ENCODE results near the gene CISTR.

Gene CISTR

DNA sequence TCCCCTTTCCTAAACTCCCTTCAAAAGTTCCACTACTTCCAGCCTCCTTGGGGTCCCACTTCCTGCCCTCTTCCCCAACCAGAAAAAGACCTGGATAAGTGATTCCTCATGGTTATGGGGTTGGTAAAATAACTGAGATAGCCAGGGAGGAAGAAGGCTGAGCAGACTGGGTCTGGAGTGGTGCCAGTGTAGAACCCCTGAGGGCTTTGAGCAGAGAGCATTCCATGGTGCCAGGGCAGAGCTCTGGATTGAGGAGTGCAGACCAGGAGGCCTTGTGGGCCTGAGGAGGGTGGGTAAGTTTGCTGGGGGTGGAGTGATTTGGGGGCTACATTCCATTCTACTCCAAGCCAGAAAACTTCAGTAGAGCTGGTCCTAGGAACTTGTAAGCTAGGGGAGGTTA, 9.5 kb upstream of the CISTR start:
- no peak for DNase-seq

DNA sequence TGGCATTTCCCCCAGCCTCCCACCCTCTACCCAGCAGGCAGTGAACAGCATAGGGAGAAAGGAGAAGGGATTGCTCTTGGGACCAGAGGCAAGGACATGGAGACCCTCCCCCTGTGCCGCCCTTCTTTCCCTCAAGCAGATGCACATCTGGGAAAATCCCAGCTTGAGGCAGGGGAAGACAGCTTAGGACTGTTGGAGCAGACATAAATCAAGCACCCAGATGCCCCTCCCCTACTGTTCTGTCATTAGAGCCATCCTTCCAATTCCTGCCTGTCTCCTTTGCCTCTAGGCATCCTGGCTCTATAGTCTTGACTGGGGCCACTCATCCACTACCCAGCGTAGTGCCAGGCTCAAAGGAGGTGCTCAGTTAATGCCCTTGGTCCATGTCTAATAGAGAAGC, 7.5 kb upstream of the CISTR start:
- no peak for DNase-seq

DNA sequence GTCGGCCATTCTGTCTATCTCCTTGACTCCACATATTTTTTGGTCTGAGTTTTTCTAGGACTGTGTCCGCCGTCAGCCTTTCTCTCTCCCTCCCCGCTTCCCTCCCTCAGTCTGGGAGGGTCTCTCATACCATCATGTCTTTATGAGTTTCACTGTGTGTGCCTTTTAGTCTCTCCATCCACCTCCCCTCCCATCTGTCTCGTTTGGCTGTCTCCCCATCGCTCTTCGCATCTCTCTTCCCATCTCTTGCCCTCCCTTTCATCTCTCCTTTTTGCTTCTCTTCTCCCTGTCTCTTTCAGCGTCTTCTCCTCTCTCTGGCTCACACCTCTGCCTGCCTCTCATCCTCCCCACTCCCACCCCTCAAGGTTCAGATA, 6.9 kb upstream of the CISTR start:
- DNase-seq = no peak

DNA sequence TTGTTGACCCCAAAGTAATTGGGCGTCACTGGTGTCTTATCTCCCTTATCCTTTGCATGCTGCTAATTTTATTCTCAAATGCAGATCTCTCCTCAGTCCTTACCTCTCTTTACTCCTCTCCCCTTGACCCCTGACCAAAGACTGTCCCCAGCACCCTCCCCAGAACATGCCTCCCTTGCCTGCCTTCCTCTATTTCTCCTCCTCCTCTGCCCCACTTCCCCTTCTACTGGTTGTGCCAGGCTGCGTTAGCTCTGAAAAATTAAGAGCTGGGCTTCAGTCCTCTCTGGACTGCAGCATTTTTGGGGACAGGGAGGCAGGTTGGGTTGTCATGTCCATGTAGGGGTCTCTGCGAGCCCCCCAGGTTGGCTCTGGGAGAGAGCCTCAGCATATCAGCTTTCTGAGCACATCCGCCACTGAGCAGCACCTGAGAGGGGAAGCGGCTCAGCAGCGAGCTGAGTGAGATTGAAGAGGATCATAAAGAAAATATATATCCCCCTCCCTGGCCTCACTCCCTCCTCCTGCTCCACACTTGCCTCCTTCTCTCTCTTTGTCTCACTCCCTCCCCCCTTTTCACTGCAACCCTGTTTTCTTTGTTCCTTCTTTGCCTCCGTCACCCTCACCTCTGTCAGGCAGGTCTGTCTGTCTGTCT, 6.4 kb upstream of the CISTR start:
- DNase-seq = no peak

DNA sequence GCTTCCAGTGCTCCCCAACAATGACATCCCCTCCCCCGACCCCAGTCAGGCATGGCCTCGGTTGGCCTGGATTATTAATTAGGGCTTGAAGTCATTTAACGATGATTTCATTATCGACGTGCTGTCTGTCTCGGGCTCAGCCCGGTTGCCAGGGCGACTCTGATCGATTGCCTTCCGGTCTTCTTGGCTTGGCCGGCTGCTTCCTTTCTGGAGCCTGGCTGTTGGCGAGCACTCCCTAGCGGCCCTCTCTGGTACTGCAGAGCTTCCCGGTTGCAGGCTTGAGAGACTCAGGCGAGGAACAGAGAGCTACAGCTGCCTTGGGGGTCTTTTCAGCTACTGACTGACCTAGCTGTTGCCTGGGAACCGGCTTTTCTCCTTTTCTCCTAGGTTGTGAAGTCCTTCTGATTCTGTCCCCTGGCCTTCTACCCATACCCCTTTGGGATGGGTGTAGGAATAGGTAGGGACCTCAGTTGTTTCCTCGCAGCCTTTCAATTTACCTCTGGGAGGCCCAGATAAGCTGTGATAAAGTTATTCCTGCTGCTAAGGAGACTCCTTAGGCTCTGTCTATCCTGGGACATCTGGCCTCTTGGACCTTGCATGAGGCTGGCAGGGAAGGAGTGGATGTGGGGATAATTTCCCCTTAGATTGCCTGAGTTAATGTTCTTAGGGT, 5.5 kb upstream of the CISTR start:
- DNase-seq = peak; percentile 84

DNA sequence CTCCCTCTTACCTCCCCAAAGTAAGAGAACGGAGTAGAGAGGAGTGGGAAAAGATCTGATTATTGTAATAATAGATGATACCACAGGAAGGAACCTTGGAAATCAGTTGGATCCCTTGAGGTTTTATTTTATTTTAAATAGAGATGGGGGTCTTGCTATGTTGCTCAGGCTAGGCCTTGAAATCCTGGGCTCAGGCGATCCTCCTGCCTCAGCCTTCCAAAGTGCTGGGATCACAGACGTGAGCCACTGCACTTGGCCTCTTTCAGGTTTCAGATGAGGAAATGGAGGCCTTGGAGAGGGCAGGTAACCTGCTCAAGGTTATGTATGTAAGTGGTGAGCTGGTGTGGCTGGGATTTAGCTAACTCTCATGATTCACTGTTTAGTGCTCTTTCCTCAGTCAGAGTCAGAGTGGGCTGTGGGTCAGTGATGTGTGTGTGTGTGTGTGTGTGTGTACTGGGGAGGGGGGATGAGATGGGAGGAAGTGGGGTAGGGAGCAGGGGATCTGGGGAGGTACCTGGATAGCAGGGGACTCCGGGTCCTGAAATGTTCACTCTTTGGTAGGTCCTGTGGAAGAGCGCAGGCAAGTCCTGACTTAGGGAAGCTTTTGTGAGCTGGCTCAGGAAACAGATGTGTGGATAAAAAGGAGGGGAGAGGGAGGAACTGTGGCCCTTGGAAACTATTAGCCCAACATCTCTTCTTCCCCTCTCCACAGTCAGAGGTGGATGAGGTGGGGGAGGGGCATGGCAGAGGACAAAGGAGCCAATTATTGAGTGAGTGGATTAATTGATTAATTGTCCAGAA, 4.7 kb upstream of the CISTR start:
- no peak for DNase-seq

DNA sequence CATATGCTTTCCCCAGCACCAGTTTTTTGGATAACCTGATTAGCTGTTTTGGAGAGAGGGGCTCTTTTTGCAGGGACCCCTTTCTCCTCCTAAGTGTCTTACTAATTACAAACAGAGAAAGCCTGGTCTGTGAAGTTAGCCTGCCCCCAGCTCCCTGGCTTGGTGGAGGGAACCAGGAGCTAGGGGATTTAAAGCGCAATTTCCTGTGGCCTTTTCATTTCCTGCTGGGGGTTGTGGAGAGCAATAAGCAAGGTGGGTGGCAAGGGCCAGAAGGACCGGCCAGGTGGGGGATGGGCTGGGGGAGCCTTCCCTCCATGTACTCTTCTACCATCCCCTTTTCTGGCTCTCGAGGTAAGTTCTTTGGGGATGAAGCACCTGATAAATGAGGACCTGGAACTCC, 4.1 kb upstream of the CISTR start:
- no peak for DNase-seq

DNA sequence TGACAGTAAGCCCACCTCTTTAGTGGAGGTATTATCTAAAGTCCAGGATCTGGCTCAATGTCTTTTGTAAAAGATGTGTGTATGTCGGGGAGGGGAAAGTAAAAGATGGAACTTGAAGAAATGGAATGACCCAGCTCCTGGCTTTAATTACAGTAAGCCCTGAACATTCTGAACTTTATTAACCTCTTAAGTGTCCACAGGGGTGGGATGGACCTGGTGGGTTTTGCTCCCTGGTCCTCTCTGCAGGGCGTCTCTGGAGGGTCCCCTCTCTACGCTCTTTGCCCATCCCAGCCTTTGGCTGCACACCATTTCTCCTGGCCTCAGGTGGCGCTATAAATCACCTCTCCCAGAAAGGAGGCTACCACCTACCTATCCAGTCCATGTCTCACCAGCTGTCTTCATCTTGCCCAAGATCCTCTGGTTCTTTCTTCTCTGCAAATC, 3.7 kb upstream of the CISTR start:
- DNase-seq = no peak

DNA sequence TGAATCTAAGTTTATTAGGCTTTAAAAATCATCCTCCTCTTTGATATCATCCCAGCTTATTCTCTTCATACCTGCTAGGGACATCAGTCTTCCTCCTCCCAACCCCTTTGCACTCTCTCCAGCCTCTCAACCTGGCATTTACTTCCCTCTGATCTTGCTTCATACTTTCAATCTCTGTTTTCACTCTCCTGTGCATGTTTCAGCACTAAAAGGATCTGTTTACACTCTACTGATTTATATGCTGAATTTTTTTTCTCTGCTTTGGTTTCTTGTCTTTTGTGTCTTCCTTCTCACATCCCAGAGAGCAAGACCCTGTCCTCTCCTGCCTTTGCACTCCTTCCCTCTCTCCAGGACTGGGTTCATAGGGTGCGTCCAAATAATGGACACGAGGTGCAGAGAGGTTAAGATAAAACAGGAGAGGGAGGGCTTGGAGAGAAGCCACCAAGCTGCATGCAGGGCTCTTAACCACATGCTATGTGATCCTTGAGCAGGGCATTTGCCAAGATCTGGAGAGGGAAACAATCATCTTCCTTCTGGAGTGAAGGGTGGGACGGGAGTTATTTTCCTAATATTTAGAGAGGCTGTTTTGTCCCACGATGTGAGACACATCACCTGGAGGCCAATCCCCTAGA, 3.0 kb upstream of the CISTR start:
- DNase-seq = no peak

DNA sequence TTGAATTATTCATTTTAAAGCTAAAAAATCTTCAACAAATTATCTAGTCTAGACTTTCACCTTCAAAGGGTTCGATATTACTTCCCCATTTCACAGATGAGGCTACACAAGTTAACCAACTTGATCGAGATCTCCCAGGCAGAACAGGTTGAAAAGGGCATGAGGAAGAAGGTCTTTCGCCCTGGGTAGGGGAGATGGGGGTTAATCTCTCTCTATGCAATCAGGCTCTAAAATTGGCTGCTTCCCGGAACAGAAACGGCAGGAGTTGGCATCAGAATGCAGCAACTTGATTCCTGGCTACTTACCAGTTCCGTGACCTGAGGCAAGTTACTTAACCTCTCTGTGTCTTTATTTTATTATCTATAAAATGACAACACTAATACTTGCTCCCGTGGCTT, 2.4 kb upstream of the CISTR start:
- no peak for DNase-seq

DNA sequence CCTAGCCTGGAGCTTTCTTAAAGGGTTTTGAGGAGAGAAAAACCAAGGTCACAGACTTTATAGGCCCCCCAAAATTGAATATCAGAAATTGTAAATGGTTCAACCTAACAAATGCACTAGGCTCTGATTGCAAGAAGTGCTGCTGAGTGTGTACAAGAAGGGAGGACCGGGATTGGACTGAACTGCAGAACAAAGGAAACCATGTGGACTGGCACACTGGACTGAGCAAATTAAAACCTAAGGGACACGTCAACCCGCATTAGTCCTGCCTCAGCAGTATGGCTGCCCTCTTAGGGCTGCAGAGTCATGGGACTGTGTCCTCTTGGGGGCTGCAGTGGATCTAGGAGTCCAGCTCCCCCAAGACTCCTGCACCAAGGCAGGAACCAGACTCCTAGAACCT, 842 bp upstream of the CISTR start:
- DNase-seq = no peak

DNA sequence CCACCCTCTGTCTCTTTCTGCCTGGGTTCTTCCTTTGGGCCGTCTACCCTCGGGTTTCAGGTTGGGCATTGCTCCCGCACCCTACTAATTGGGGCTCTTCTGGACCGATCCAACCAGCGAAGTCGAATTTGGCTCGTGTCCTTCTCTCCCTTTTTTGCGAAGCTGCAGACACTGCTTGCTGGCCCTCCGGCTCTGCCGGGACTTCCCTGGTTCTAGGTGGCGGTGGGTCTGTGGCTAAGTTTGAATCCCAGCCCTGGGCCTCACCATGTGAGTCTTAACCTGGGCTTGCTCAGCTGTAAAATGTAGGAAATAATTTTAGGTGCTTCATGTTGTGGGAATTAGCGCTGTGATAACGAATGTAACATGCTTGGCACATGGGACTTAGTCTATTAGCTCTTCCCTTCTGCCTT, 418 bp upstream of the CISTR start:
- DNase-seq = no peak

DNA sequence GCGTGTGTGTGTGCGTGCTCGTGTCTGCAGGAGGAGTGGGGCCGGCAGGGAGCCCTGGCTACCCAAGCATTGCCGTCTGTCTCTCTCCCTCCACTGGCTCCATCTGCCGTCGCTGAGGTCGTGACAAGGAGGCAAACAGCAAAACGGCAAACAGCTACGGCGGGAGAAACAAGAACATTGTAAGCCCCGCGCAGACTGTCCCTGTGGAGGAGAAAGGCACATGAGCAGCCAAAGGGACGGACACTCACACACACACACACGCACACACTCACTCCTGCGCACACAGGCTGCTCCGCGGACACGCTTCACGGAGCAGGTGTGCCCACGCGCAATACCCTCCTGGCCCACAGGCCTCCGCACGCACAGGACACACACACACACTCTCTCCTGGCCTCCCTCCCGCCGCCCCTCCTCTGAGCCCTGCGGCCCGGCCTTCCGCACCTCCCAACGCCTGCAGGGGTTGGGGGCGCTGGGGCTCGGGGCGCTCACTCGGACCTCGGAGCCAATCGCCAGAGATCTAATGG, 905 bp downstream of the CISTR start:
- DNase-seq = no peak

DNA sequence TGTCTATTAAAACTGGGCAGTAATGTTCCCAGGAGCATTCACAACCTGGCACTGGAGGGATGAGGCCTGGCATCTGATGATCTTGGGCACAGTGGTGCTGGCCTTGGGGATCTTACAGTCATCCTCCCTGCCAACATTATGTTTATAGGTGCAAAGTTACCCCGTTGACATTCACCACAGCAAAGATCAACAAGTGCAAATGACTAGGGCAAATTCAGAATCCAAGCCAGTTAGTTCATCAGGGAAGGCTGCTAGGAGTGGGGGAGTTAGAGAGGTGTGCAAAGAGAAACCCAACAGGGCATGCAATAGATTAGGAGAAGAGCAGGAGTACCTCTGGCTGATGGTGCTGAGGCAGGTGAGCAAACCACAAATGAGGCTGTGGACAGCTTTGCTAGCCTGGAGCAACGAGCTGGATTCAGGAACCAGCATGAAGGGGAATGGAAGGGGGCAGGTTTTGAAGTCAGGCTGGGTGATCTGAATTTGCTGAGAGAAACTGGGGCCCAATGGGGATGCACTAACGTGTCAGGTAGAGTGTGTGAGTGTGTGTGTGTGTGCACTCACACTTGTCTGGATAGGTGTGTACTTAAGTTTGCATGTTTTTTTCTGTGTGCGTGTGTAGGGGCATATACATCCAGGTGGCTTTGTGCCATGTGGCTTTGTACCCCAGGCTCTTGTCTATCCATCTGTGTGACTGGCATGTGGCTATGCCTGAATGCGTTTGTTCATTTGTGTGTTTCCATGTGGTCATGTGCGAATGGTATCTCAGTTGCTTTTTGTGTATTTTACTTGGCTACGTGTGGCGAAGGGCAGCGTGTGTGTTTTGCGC, 1.6 kb downstream of the CISTR start:
- DNase-seq = no peak

DNA sequence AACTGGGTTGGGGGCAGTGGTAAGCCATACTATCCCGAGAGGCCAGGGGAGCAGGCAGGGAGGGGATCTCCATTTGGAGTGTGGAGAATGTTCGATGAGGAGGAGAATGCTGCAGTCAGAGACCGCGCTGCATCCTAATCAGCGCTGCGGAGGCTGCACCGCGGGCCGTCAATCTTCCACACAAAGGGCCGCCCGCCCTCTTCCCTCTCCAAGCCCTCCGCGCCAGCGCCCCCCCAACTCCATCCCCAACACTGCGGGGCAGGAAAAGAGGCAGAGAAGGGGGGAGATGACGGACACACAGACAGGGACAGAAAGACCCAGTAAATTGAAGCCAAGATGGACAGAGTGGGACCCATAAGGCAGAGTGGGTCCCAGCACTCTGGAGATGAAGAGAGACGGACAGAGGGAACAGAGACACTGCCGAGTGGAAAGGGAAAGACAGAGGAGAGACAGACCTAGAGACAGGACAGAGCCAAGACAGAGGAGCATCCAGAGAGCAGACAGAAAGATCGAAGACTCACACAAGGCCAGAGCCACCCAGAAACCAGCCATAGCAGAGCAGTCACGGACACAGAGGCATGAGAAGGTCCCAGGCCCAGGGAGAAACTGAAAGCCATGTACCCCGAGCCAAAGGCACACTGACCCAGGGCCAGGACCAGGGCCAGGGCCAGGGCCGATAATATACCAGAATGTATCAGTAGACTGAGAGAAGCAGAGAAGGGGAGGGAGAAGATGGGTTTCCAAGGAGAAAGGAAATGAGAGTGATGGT, 3.5 kb downstream of the CISTR start:
- no peak for DNase-seq

DNA sequence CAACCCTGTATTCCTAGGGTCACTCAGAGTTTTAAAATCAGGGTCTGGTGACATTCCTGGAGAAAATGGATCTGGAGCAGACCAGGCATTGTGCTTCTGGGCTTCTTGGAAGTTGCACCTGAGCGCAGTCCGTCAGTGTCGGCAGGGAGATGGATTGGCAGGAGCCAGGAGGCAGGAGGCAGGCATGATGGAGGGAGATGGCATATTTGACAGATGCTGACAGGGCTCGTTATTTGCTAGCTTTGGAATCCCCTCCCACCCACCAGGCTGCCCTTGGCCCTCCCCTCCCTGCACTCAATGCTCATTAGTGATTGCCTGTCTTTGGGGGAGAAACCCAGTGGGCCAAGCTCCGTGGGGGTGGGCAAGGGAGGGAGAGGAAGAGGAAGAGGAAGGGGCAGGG, 4.7 kb downstream of the CISTR start:
- DNase-seq = no peak

DNA sequence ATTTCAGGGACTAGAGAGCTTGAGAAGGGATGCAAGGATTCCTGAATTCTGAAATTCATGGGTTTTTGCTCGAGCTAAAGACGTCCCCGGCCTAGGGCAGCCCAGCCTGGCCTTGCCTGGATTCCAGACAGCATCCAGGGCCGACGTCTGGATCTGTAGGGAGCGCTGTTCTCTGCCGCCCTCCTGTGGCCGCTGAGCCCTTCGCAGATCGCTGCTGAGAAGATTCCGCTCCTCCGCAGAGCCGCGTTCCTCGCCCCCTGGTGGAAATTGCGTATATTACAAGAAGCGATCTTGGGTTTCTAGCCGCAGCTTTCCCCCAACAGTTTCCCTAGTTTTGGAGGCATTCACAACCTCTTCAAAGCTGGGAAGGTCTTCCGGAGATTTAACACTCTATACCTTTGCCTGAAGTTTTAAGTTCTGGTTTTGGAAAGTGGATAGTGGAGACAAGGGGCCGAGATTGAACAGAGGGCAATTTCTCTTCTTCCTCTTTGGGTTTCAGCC, 5.1 kb downstream of the CISTR start:
- DNase-seq = peak; percentile 88

DNA sequence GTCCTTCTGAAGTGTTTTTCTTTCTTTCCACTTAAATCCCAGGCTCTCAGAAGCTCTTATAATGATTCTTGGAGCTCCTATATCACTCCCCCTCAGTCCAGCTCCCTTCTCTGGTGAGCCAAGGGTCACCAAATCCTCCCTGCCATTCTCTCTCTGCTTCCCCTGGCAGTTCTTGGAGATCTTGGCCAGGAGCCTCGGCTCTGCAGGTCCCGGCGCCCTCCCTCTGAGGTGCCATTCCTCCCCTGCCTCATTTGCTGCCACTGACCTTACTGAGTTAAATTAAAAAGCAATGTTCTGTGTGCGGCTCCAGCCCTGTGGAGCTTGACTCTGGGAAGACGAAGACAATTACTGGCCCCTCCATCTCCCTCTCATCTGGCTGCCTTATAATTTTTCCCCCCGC, 7.0 kb downstream of the CISTR start:
- no peak for DNase-seq

DNA sequence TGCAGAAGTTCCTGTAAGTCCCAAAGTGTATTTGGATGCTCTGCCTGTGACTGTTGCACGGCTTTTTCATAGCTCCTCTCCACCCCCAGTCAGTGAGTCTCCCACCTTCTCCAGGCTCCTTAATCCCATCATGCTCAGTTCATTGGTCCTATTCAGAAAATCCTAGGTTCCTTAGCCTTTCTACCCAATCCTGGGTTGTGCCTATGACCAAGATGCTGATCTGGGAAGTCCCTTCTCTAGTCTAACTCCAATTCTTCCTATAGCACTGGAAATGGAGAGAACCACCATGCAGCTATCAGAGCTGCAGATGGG, 7.7 kb downstream of the CISTR start:
- DNase-seq = no peak

DNA sequence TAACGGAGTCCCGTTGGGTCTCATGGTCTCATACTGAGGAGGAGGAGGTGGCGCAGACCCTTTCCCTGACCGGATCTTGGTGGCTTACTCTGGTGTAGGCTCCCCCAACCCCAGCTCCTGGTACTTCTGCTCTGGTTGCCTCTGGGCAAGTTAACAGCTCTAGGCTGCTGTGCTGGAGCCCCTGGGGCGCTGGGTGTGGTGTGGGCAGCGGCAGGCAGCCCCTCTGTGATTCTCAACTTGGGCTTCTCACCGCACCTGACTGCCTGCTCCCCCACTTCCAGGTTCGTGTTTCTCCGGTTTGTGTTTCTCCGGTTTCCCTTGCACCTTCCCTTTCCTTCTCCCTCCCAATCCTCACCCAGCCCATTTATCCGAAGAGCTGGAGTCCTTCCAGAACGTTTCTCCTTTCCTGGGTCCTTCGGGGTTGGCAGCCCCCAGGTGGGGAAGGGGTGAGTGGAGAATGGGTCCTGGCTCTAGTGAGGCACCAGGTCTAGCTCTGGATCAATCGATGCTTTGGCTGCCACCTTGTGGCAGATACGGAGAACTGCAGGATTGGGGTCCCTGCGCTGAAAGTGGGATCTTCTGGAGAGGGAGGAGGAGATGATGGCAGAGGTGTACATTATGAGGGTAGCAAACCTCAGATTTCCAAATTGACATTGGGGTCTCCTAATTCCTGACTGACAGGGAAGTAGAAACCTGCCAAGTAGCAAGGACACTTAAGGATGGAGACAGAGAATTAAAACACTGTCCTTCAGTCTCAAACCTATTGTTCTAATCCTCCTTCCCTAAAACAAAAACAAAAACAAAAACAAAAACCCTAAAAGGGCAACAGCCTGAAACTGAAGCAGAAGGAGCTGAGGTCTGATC, 8.3 kb downstream of the CISTR start:
- peak; percentile 77 for DNase-seq

DNA sequence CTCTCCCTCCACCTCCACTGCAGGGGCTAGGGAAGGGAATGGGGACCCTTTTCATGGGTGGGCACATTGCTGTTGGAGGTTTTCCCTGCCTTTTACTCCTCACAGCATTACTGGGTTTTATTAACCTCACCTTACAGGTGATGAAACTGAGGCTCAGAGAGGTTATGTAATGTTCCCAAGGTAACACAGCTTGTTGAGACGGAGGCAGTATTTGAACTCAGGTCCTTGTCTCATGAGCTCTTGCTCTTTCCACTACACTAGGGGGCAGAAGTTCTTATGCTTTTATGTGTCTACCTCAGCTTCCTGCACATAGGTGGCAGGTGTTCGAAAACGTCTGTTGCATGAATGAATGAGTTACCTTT, 11.7 kb downstream of the CISTR start:
- DNase-seq = no peak

Data from CD4-positive, alpha-beta T cell treated with Interleukin-10 for 1 hour (primary cell).